ENCODE data around the gene ACACA. TPM values are rescaled to one million over a fixed set of nuclear protein-coding genes. Genes with fewer than 3 reads are reported as not detected.

Gene ACACA
- total and polyA plus RNA-seq, 2 donors from 2014 or later = 13.8 to 34.9 TPM

GRCh38 chr17:37344519-37344918 lies 62.1 kb downstream of the ACACA start:
- H3K27me3 ChIP-seq (ENCODE audit: control insufficient read depth, insufficient read depth, low read length) = no peaks in the 10 kb centered on the region
- H3K9me3 ChIP-seq (ENCODE audit: control insufficient read depth in 2 of 3, insufficient read depth in 1 of 3, low read length in 3 of 3) = no peaks in the 10 kb centered on the region
- H3K36me3 ChIP-seq (ENCODE audit: control insufficient read depth in 2 of 3, insufficient read depth in 3 of 3, low read length in 3 of 3) = no peaks in the 10 kb centered on the region
- no peak overlapping the region for H3K9ac ChIP-seq (ENCODE audit: low read length in 3 of 3)
- TF ChIP-seq CTCF (IDR thresholded peaks at IDR 0.05; ENCODE audit: borderline replicate concordance, extremely low read depth, insufficient read depth) = no peak
- no peaks in the 10 kb centered on the region for H3K4me1 ChIP-seq (ENCODE audit: control insufficient read depth in 2 of 3, insufficient read depth in 2 of 3, low read depth in 1 of 3, low read length in 3 of 3)
- no peak for FAIRE-seq
- no peak for DNase-seq
- intact Hi-C loops (cut with DNase I) = no loop called here
- no peak overlapping the region for H3K27ac ChIP-seq (ENCODE audit: low read depth in 2 of 2, low read length in 2 of 2)
- no peak overlapping the region for H3K4me3 ChIP-seq (ENCODE audit: low read length in 3 of 3)

- no peak for TF ChIP-seq CTCF (IDR thresholded peaks at IDR 0.05; ENCODE audit: borderline replicate concordance, extremely low read depth, insufficient read depth)
- no peaks in the 10 kb centered on the region for H3K4me1 ChIP-seq (ENCODE audit: control insufficient read depth in 2 of 3, insufficient read depth in 2 of 3, low read depth in 1 of 3, low read length in 3 of 3)
- DNase-seq = no peak
Measured at GRCh38 chr17:37342589-37342988, 64.0 kb downstream of the ACACA start.

GRCh38 chr17:37340804-37341203 lies 65.8 kb downstream of the ACACA start:
- TF ChIP-seq CTCF (IDR thresholded peaks at IDR 0.05; ENCODE audit: borderline replicate concordance, extremely low read depth, insufficient read depth) = no peak
- Histone ChIP-seq H3K9ac (ENCODE audit: low read length in 3 of 3) (no peak overlapping the region), H3K27me3 (ENCODE audit: control insufficient read depth, insufficient read depth, low read length) (no peaks in the 10 kb centered on the region), H3K9me3 (ENCODE audit: control insufficient read depth in 2 of 3, insufficient read depth in 1 of 3, low read length in 3 of 3) (no peaks in the 10 kb centered on the region), H3K36me3 (ENCODE audit: control insufficient read depth in 2 of 3, insufficient read depth in 3 of 3, low read length in 3 of 3) (no peaks in the 10 kb centered on the region), H3K4me1 (ENCODE audit: control insufficient read depth in 2 of 3, insufficient read depth in 2 of 3, low read depth in 1 of 3, low read length in 3 of 3) (no peaks in the 10 kb centered on the region), H3K4me3 (ENCODE audit: low read length in 3 of 3) (no peak overlapping the region), H3K27ac (ENCODE audit: low read depth in 2 of 2, low read length in 2 of 2) (no peak overlapping the region)
- DNase-seq (no peak), FAIRE-seq (no peak)
- intact Hi-C loops (cut with DNase I) = no loop called here

More at GRCh38 chr17:37342589-37342988, 64.0 kb downstream of the ACACA start:
- H3K4me3 ChIP-seq (ENCODE audit: low read length in 3 of 3) = no peak overlapping the region
- no peak overlapping the region for H3K27ac ChIP-seq (ENCODE audit: low read depth in 2 of 2, low read length in 2 of 2)
- no peak overlapping the region for H3K9ac ChIP-seq (ENCODE audit: low read length in 3 of 3)
- intact Hi-C loops (cut with DNase I) = no loop called here
- no peaks in the 10 kb centered on the region for H3K9me3 ChIP-seq (ENCODE audit: control insufficient read depth in 2 of 3, insufficient read depth in 1 of 3, low read length in 3 of 3)
- no peaks in the 10 kb centered on the region for H3K27me3 ChIP-seq (ENCODE audit: control insufficient read depth, insufficient read depth, low read length)
- no peak for FAIRE-seq
- no peaks in the 10 kb centered on the region for H3K36me3 ChIP-seq (ENCODE audit: control insufficient read depth in 2 of 3, insufficient read depth in 3 of 3, low read length in 3 of 3)

GRCh38 chr17:37339321-37339720 lies 67.3 kb downstream of the ACACA start:
- Histone ChIP-seq H3K4me3 (ENCODE audit: low read length in 3 of 3) (no peak overlapping the region), H3K27me3 (ENCODE audit: control insufficient read depth, insufficient read depth, low read length) (no peaks in the 10 kb centered on the region), H3K9ac (ENCODE audit: low read length in 3 of 3) (no peak overlapping the region), H3K4me1 (ENCODE audit: control insufficient read depth in 2 of 3, insufficient read depth in 2 of 3, low read depth in 1 of 3, low read length in 3 of 3) (no peaks in the 10 kb centered on the region), H3K36me3 (ENCODE audit: control insufficient read depth in 2 of 3, insufficient read depth in 3 of 3, low read length in 3 of 3) (no peaks in the 10 kb centered on the region), H3K27ac (ENCODE audit: low read depth in 2 of 2, low read length in 2 of 2) (no peak overlapping the region), H3K9me3 (ENCODE audit: control insufficient read depth in 2 of 3, insufficient read depth in 1 of 3, low read length in 3 of 3) (no peaks in the 10 kb centered on the region)
- intact Hi-C loops (cut with DNase I) = no loop called here
- DNase-seq = no peak
- TF ChIP-seq CTCF (IDR thresholded peaks at IDR 0.05; ENCODE audit: borderline replicate concordance, extremely low read depth, insufficient read depth) = no peak
- no peak for FAIRE-seq

All from kidney (tissue), 14 donors.